CD14-positive monocyte (primary cell): ENCODE measurements around the gene CNOT10. TPM values are rescaled to one million over a fixed set of nuclear protein-coding genes. Genes with fewer than 3 reads are reported as not detected.

Experiments used
- DNase-seq, 3 donors: peaks; one replicate each; pipeline ENCODE4 v3.0.0-alpha.2; 2011 to 2022
- H2AFZ ChIP-seq: 2 replicates; pipeline ENCODE4 v1.6.0; 2012; ENCODE audit warnings: mild to moderate bottlenecking, low read depth, low read length, inconsistent platforms; ENCODE audit not compliant: insufficient read depth, poor library complexity, severe bottlenecking
- H3K27ac ChIP-seq, 2 donors: 1 replicate in 1 of 2; 2 replicates in 1 of 2; pipeline ENCODE4 v1.5.1; 2012 to 2013; ENCODE audit warnings: low read length in 2 of 2, control low read depth in 1 of 2, inconsistent platforms in 1 of 2, low read depth in 1 of 2, mild to moderate bottlenecking in 1 of 2
- H3K27me3 ChIP-seq, 2 donors: one replicate each; pipeline versions ENCODE4 v1.6.0 to v1.6.1; 2011 to 2013; ENCODE audit warnings: low read length in 2 of 2; ENCODE audit not compliant: control insufficient read depth in 2 of 2, insufficient read depth in 2 of 2
- H3K36me3 ChIP-seq, 2 donors: replicated peaks in 1 of 2; 1 replicate in 1 of 2; 2 replicates in 1 of 2; pipeline versions ENCODE4 v1.5.1 to v1.6.1; 2012 to 2013; ENCODE audit warnings: low read length in 2 of 2, control low read depth in 1 of 2, inconsistent platforms in 1 of 2, mild to moderate bottlenecking in 1 of 2; ENCODE audit not compliant: insufficient read depth in 2 of 2, control insufficient read depth in 1 of 2
- H3K4me1 ChIP-seq, 2 donors: 1 replicate in 1 of 2; 2 replicates in 1 of 2; pipeline versions ENCODE4 v1.5.1 to v1.6.1; 2012 to 2013; ENCODE audit warnings: low read length in 2 of 2, control low read depth in 1 of 2, inconsistent platforms in 1 of 2, mild to moderate bottlenecking in 1 of 2, moderate library complexity in 1 of 2; ENCODE audit not compliant: insufficient read depth in 2 of 2, control insufficient read depth in 1 of 2
- H3K4me2 ChIP-seq: replicated peaks from 2 replicates; pipeline ENCODE3; 2012; ENCODE audit warnings: low read length, moderate library complexity, mild to moderate bottlenecking; ENCODE audit not compliant: poor library complexity, severe bottlenecking; ENCODE audit errors: extremely low read depth
- H3K4me3 ChIP-seq, 3 experiments: fragments of 200-600 bp in 1 of 3; sonication (generic) in 1 of 3; replicated peaks in 1 of 3; 1 replicate in 2 of 3; 2 replicates in 1 of 3; pipeline ENCODE4 v1.5.1; 2011 to 2013; ENCODE audit warnings: low read length in 3 of 3, mild to moderate bottlenecking in 3 of 3, control low read depth in 2 of 3, low read depth in 2 of 3, inconsistent platforms in 1 of 3, moderate library complexity in 1 of 3
- H3K79me2 ChIP-seq: 2 replicates; pipeline ENCODE4 v1.6.0; 2012; ENCODE audit warnings: mild to moderate bottlenecking, control low read depth, inconsistent platforms, low read length, moderate library complexity; ENCODE audit not compliant: insufficient read depth
- H3K9ac ChIP-seq: 2 replicates; pipeline ENCODE4 v1.6.0; 2017; ENCODE audit warnings: low read length, mild to moderate bottlenecking; ENCODE audit not compliant: insufficient read depth, poor library complexity, severe bottlenecking
- H3K9me3 ChIP-seq, 2 donors: replicated peaks in 1 of 2; 1 replicate in 1 of 2; 2 replicates in 1 of 2; pipeline versions ENCODE4 v1.5.1 to v1.6.1; 2012 to 2013; ENCODE audit warnings: low read length in 2 of 2, control low read depth in 1 of 2; ENCODE audit not compliant: control insufficient read depth in 1 of 2, insufficient read depth in 1 of 2
- H4K20me1 ChIP-seq: 2 replicates; pipeline ENCODE4 v1.6.0; 2012; ENCODE audit warnings: mild to moderate bottlenecking, low read length, control low read depth, moderate library complexity; ENCODE audit not compliant: insufficient read depth
- H3K27ac Mint-ChIP-seq, 7 donors: one replicate each; pipeline ENCODE4 v1.8.0; 2020; ENCODE audit warnings: mild to moderate bottlenecking in 7 of 7, mixed read lengths in 7 of 7, moderate library complexity in 6 of 7, inconsistent platforms in 2 of 7
- H3K27me3 Mint-ChIP-seq, 3 donors: one replicate each; pipeline ENCODE4 v1.8.0; 2021 to 2022; ENCODE audit warnings: low read depth in 3 of 3, mild to moderate bottlenecking in 3 of 3, mixed read lengths in 3 of 3, moderate library complexity in 3 of 3, inconsistent platforms in 1 of 3
- H3K36me3 Mint-ChIP-seq, 2 donors: one replicate each; pipeline ENCODE4 v1.8.0; 2020; ENCODE audit warnings: mixed read lengths in 2 of 2, inconsistent platforms in 1 of 2, mild to moderate bottlenecking in 1 of 2
- H3K4me1 Mint-ChIP-seq: one replicate; pipeline ENCODE4 v1.8.0; 2020; ENCODE audit warnings: mild to moderate bottlenecking, mixed read lengths
- H3K4me3 Mint-ChIP-seq, 2 donors: one replicate each; pipeline ENCODE4 v1.8.0; 2020; ENCODE audit warnings: mild to moderate bottlenecking in 2 of 2, mixed read lengths in 2 of 2, moderate library complexity in 1 of 2
- H3K9me3 Mint-ChIP-seq, 7 donors: one replicate each; pipeline ENCODE4 v1.8.0; 2020 to 2022; ENCODE audit warnings: mixed read lengths in 7 of 7, mild to moderate bottlenecking in 6 of 7, moderate library complexity in 6 of 7, inconsistent platforms in 2 of 7
- WGBS: methylation state at CpG from one replicate; pipeline ENCODE4 v1.1.5; 2013; ENCODE audit warnings: missing lambda C conversion rate; ENCODE audit not compliant: insufficient coverage; 5-methylcytosine and 5-hydroxymethylcytosine counted together
- intact Hi-C, 2 donors: fragments of 100-400 bp; cut with micrococcal nuclease; formaldehyde crosslinking; loops; one replicate each; pipeline versions ENCODE4 v1.15.0 to v1.15.1; 2023
- polyA plus RNA-seq, 3 donors: library from polyadenylated mRNA; depleted of rRNA in 1 of 3; unstranded in 2 of 3; stranded (reverse) in 1 of 3; fragments of 300-500 nt in 2 of 3; fragments of >200 nt in 1 of 3; fragmentation: Illumina TruSeq in 2 of 3; gene quantifications; 1 replicate in 2 of 3; 2 replicates in 1 of 3; pipeline ENCODE4 v1.2.3, GENCODE V29; 2012 to 2021
- TF ChIP-seq, protein P1 (sequence below): fragments of 200-600 bp; IDR thresholded peaks from one replicate; pipeline ENCODE4 v1.8.0; 2022; ENCODE audit warnings: antibody characterized with exemption, mild to moderate bottlenecking

The CNOT10 gene
- polyA plus RNA-seq, 3 donors = 17.9 to 21.5 (median 19.6) TPM

- Histone ChIP-seq H3K4me2 (peak overlapping the region; percentile 88), H3K79me2 (no peaks in the 10 kb centered on the region), H3K4me1 (peaks cover 10 to 28% of the 10 kb centered on the region in 2 donors), H4K20me1 (no peaks in the 10 kb centered on the region), H3K9ac (peak overlapping the region; percentile 19), H3K27ac (no peak overlapping the region), H2AFZ (peak overlapping the region; percentile 93), H3K9me3 (no peaks in the 10 kb centered on the region), H3K4me3 (peak overlapping the region in 1 of 3 experiments; percentile 91), H3K36me3 (no peaks in the 10 kb centered on the region), H3K27me3 (no peaks in the 10 kb centered on the region)
- peaks cover 6 to 17% (median 16%) of the 10 kb centered on the region in 3 donors for H3K27me3 Mint-ChIP-seq
- TF ChIP-seq, protein P1, sequence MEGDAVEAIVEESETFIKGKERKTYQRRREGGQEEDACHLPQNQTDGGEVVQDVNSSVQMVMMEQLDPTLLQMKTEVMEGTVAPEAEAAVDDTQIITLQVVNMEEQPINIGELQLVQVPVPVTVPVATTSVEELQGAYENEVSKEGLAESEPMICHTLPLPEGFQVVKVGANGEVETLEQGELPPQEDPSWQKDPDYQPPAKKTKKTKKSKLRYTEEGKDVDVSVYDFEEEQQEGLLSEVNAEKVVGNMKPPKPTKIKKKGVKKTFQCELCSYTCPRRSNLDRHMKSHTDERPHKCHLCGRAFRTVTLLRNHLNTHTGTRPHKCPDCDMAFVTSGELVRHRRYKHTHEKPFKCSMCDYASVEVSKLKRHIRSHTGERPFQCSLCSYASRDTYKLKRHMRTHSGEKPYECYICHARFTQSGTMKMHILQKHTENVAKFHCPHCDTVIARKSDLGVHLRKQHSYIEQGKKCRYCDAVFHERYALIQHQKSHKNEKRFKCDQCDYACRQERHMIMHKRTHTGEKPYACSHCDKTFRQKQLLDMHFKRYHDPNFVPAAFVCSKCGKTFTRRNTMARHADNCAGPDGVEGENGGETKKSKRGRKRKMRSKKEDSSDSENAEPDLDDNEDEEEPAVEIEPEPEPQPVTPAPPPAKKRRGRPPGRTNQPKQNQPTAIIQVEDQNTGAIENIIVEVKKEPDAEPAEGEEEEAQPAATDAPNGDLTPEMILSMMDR = no peak
- intact Hi-C loops = no loop called here
- WGBS = 83% methylated on average over 2 of the region's 10 CpGs
- H3K4me3 Mint-ChIP-seq = peak overlapping the region; percentile 90 to 99
- no peak overlapping the region for H3K27ac Mint-ChIP-seq
- no peak for DNase-seq
- H3K36me3 Mint-ChIP-seq = peaks cover 12 to 14% of the 10 kb centered on the region in 2 donors
- peaks cover 31% of the 10 kb centered on the region for H3K4me1 Mint-ChIP-seq
- no peaks in the 10 kb centered on the region for H3K9me3 Mint-ChIP-seq
Observed at GRCh38 chr3:32780071-32780734, 95.2 kb downstream of the CNOT10 start.

GRCh38 chr3:32780735-32781210 is 95.8 kb downstream of the CNOT10 start:
- H3K9me3 Mint-ChIP-seq = peaks cover 0 to 2% (median 0%) of the 10 kb centered on the region in 7 donors

More at GRCh38 chr3:32780735-32781210, 95.8 kb downstream of the CNOT10 start:
- no peak overlapping the region for H3K27ac ChIP-seq
- Mint-ChIP-seq H3K36me3 (peaks cover 8% of the 10 kb centered on the region in 2 donors), H3K4me3 (peak overlapping the region; percentile 90 to 99), H3K27ac (peak overlapping the region in 6 of 7 donors; percentile 19 to 87 (median 68)), H3K27me3 (peaks cover 6 to 16% (median 15%) of the 10 kb centered on the region in 3 donors), H3K4me1 (peaks cover 31% of the 10 kb centered on the region)
- H2AFZ ChIP-seq = peak overlapping the region; percentile 93
- no peaks in the 10 kb centered on the region for H4K20me1 ChIP-seq
- intact Hi-C loops = no loop called here
- peaks cover 10 to 28% of the 10 kb centered on the region in 2 donors for H3K4me1 ChIP-seq
- no peaks in the 10 kb centered on the region for H3K36me3 ChIP-seq
- H3K79me2 ChIP-seq = no peaks in the 10 kb centered on the region
- H3K9ac ChIP-seq = peak overlapping the region; percentile 19
- TF ChIP-seq, protein P1 = no peak
- no peak for DNase-seq
- peak overlapping the region; percentile 40 to 91 (median 55) for H3K4me3 ChIP-seq
- no peaks in the 10 kb centered on the region for H3K9me3 ChIP-seq
- under 1% methylated on average over 32 of the region's 36 CpGs for WGBS
- no peaks in the 10 kb centered on the region for H3K27me3 ChIP-seq
- peak overlapping the region; percentile 88 for H3K4me2 ChIP-seq
